GM21423 (cell line): ENCODE data around the gene TRPV2.
"Not testable (repeated sequence)": the region's sequence is repeated elsewhere in the genome, so short reads cannot be mapped to it uniquely, and the experiment has no call there.

Experiments used
- ATAC-seq: cut with Tn5 transposase; IDR thresholded peaks from one replicate; pipeline ENCODE4 v1.9.1; 2021; ENCODE audit warnings: mild to moderate bottlenecking, moderate library complexity; ENCODE audit not compliant: unreplicated experiment

TRPV2 gene

DNA sequence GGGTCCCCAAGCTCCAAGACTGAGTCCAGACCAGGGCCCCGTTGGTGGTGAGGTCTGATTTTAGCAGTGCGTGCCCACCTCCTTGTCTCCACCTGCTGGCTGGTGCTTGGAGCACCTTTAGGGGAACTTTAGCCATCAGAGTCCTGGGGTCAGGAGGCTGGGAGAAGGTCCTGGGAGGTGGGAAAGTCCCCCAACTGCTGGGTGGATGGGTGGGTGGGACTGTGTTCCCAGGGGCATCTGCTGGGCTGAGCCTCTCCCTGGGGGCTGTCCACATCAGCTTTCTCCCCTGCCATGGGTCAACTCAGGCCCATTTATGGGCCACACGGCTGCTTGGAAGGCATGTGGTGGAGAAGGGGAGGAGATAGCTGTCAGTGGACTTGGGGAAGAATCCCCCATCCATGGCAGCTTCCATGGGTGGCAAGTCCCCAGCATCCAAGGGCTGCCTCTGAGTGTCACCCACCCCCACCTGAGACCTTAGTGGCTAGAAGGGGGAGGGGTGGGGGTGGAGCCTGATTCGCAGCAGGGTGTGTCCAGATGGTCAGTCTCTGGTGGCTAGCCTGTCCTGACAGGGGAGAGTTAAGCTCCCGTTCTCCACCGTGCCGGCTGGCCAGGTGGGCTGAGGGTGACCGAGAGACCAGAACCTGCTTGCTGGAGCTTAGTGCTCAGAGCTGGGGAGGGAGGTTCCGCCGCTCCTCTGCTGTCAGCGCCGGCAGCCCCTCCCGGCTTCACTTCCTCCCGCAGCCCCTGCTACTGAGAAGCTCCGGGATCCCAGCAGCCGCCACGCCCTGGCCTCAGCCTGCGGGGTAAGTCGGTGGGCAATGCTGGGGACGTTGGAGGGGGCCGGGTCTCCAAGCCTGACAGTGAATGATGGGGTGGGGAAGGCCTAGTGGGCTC, at the start of gene TRPV2:
Gene TRPV2, plus strand, starts transcription at position 541 of the 894 bp plus-strand sequence. CDS start 2,098 bp downstream, outside the sequence.
- peak; percentile 40 for ATAC-seq

DNA sequence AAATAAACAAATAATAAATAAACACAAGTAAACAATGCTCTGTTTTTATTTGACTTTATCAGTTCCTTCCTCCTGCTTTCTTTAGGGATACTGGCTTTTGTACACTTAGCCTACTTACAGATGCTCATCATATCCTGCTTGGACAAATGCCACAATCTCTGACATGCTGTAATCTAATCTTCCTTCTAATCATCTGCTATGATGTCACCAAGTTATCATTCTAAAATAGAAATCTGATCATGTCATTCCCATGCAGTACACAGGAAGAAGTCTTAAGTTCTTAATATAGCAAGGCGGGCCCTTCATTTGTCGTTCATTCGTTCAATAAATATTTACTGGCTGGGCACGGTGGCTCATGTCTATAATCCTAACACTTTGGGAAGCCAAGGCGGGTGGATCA, 43.6 kb upstream of the TRPV2 start:
- no peak for ATAC-seq

- no peak for ATAC-seq
Measured at GRCh38 chr17:16374146-16374938, 41.0 kb upstream of the TRPV2 start.

DNA sequence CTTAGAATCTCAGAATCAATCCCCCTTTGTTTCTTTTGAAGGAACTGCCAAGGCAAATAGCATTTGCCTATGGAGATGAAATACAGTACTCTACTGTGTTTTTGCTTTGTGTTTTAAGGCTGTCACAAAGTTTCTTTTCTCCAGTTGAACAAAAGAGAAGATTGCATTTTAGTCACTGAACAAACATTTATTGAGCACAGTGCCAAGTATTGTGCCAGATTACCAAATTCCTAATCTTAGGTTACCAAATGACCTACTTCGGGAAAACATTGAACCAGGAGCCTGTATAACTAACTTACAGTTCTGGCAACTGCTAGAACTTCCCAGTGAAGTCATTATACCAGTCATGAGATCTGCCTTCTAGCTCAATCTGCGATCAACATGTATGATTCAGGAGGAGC, 37.4 kb upstream of the TRPV2 start:
- ATAC-seq: no peak

- no peak for ATAC-seq
Measured at GRCh38 chr17:16378636-16379282, 36.6 kb upstream of the TRPV2 start.

- ATAC-seq: no peak
Measured at GRCh38 chr17:16379654-16380053, 35.7 kb upstream of the TRPV2 start.

- peak; percentile 91 for ATAC-seq
Measured at GRCh38 chr17:16380640-16381495, 34.5 kb upstream of the TRPV2 start, which contains the start of gene UBB. Gene UBB (plus strand): TSS chr17:16381091. CDS start chr17:16381908, 817 bp downstream.

GRCh38 chr17:16381496-16381820, 33.9 kb upstream of the TRPV2 start:
- ATAC-seq: peak; percentile 7

DNA sequence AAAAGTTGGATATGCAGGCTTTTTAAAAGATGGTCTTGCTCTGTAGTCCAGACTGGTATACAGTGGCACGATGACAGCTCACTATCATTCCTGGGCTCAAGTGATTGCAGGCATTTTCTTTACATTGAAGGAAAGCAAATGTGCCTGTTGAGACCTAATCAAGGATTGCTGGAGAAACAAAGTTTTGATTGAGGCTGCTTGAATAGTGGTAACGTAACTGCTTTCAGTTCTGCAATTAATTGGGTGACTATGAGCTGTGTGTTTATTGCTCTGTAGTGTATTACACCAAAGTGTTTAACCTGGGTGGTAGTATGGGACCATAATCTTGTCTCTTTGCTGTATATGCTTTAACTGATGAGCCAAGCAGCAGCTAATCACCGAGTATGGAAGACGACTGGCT, 32.2 kb upstream of the TRPV2 start:
- no peak for ATAC-seq

DNA sequence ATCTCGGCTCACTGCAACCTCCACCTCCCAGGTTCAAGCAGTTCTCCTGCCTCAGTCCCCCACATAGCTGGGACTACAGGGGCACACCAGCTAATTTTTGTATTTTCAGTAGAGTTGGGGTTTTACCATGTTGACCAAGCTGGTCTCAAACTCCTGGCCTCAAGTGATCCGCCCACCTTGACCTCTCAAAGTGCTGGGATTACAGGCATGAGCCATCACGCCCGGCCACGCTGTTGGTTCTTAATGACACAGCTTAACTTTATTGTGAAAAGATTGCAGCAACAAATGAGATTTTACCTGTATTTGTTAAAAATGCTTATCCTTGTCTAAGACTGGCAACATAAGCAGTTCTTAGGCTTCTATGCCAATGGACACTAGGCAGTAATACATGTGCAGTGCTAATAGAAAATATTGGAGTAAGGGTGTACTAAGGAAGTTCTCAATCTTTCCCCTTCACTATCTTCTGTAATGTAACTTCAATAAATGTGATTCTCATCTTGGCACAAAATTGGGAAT, 31.5 kb upstream of the TRPV2 start:
- ATAC-seq: no peak

GRCh38 chr17:16384557-16384956, 30.8 kb upstream of the TRPV2 start:
- ATAC-seq: no peak

- ATAC-seq: not testable (repeated sequence)
Measured at GRCh38 chr17:16386126-16386507, 29.3 kb upstream of the TRPV2 start.

GRCh38 chr17:16391451-16391850, 23.9 kb upstream of the TRPV2 start:
- ATAC-seq: no peak

- not testable (repeated sequence) for ATAC-seq
Measured at GRCh38 chr17:16392491-16392890, 22.9 kb upstream of the TRPV2 start.

DNA sequence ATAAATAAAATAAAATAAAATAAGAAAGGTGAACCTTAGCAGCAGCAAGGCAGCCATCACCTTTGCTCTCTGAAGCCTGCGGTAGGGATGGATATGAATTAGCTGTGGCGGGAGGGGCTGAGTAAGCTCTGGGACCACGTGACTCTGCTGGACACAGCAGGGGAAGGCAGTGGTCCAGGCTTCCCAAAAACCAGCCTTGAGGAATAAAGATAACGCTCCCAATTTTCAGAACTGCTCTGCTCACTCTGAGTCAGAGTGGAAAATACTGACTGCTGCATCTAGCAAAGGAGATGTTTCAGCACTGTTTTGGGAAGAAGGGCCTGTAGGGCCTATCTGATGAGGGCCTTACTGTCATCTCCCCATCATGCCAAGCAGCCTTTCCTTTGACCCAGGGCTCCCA, 19.5 kb upstream of the TRPV2 start:
- ATAC-seq: not testable (repeated sequence)

- ATAC-seq: not testable (repeated sequence)
Measured at GRCh38 chr17:16396693-16397092, 18.7 kb upstream of the TRPV2 start.

DNA sequence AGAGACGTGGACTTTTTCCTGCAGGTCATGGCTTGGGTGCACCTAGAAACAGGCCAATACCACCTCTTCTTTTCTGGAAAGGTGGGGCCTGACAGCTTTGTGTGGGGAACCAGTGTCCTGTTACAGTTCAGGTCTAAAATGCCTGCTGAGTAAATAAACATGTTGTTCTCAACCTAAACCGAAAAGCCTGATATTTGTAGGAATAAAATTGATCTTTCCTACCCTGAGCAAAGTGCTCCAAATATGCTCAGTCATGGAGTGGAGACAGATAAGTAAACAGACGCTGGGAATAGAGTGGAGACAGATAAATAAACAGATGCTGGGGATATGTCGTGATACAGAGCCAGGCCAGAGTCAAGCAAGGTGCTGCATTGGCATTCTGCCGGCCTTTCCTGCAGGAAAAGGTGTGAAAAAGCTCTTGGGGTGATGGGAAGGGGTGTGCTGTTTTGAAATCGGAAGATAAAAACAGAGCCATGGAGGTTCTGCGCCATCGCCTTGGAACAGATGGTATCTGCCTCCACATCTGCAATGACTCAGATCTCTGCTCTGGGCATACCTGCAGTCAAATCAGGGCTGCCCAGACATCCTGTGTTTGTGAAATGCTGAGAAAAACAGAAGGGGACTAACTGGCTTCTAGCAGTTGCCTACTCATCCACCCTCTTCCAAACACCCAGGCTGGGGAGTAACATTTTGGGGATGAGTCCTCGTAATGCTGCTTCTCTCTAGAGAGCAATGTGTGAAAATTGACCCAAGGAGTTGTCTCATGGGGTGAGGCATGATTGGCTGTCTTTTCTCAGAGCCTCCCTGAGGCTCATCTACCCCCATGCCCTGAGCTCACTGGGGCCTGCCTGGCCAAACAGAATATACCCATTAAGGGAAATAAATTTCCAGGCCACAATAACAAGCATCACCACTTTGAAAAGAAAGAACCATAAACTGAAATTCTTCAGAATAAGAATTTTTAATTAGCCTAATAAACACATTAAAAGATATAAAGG, 16.8 kb upstream of the TRPV2 start:
- ATAC-seq: peak; percentile 88

- not testable (repeated sequence) for ATAC-seq
Measured at GRCh38 chr17:16403847-16404246, 11.5 kb upstream of the TRPV2 start.
